ENCODE results near the gene KIAA0408.
"Not testable (repeated sequence)": the region's sequence is repeated elsewhere in the genome, so short reads cannot be mapped to it uniquely, and the experiment has no call there.

DNA sequence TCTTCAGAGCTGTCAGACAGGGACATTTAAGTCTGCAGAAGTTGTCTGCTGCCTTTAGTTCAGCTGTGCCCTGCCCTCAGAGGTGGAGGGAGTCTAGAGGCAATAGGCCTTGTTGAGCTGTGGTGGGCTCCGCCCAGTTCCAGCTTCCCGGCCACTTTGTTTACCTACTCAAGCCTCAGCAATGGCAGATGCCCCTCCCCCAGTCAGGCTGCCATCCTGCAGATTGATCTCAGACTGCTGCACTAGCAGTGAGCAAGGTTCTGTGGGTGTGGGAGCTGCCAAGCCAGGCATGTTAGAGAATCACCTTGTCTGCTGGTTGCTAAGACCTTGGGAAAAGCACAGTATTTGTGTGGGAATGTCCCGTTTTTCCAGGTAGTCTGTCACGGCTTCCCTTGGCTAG is 46.1 kb downstream of the KIAA0408 start:
- TF ChIP-seq, protein P1, sequence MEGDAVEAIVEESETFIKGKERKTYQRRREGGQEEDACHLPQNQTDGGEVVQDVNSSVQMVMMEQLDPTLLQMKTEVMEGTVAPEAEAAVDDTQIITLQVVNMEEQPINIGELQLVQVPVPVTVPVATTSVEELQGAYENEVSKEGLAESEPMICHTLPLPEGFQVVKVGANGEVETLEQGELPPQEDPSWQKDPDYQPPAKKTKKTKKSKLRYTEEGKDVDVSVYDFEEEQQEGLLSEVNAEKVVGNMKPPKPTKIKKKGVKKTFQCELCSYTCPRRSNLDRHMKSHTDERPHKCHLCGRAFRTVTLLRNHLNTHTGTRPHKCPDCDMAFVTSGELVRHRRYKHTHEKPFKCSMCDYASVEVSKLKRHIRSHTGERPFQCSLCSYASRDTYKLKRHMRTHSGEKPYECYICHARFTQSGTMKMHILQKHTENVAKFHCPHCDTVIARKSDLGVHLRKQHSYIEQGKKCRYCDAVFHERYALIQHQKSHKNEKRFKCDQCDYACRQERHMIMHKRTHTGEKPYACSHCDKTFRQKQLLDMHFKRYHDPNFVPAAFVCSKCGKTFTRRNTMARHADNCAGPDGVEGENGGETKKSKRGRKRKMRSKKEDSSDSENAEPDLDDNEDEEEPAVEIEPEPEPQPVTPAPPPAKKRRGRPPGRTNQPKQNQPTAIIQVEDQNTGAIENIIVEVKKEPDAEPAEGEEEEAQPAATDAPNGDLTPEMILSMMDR (IDR thresholded peaks at IDR 0.05) = not testable (repeated sequence)
- TF ChIP-seq POLR2A (IDR thresholded peaks at IDR 0.05) = not testable (repeated sequence)
